GM12878 (cell line): ENCODE results near the gene CACNA1G. TPM values are rescaled to one million over a fixed set of nuclear protein-coding genes. Genes with fewer than 3 reads are reported as not detected.

Source experiments
- CREB1 ChIP-seq: IDR thresholded peaks from 2 replicates; pipeline ENCODE4 v1.6.1; 2012; ENCODE audit warnings: low read depth, mild to moderate bottlenecking, inconsistent platforms
- EZH2 ChIP-seq: IDR thresholded peaks from 2 replicates; pipeline ENCODE4 v1.6.1; 2012; ENCODE audit warnings: low read depth, mild to moderate bottlenecking, control low read depth, inconsistent platforms, low read length, borderline replicate concordance; ENCODE audit not compliant: control insufficient read depth
- HDAC6 ChIP-seq: fragments of 200-600 bp; sonication (generic); IDR thresholded peaks from one replicate; pipeline ENCODE4 v1.8.0; 2017; ENCODE audit warnings: antibody characterized with exemption; ENCODE audit not compliant: unreplicated experiment
- MYB ChIP-seq: fragments of 150-350 bp; IDR thresholded peaks from 2 replicates; pipeline ENCODE4 v1.6.1; 2014; ENCODE audit warnings: mild to moderate bottlenecking, low read depth, low read length, borderline replicate concordance
- PAX5 ChIP-seq: IDR thresholded peaks from 2 replicates; pipeline ENCODE4 v1.6.1; 2011; ENCODE audit warnings: low read depth, low read length, borderline replicate concordance
- PAX8 ChIP-seq: fragments of 450-650 bp; IDR thresholded peaks from 2 replicates; pipeline ENCODE4 v1.6.1; 2017; ENCODE audit warnings: mild to moderate bottlenecking, moderate library complexity
- PML ChIP-seq: IDR thresholded peaks from 2 replicates; pipeline ENCODE4 v1.6.1; 2012; ENCODE audit warnings: low read length, inconsistent platforms
- RB1 ChIP-seq: fragments of 450-650 bp; formaldehyde crosslinking; IDR thresholded peaks from 2 replicates; pipeline ENCODE4 v1.6.1; 2017; ENCODE audit warnings: mild to moderate bottlenecking, borderline replicate concordance
- RCOR1 ChIP-seq: conservative IDR thresholded peaks from 2 replicates; pipeline ENCODE4 v1.6.1; 2012; ENCODE audit warnings: low read depth, low read length, improper control_type of control experiment
- RELA ChIP-seq: fragments of 450-650 bp; IDR thresholded peaks from 2 replicates; pipeline ENCODE4 v1.8.0; 2014; ENCODE audit warnings: borderline replicate concordance; ENCODE audit not compliant: partially characterized antibody
- SP1 ChIP-seq: IDR thresholded peaks from one replicate; pipeline ENCODE4 v1.6.1; 2011; ENCODE audit warnings: low read depth, low read length
- STAT3 ChIP-seq: IDR thresholded peaks from 2 replicates; pipeline ENCODE4 v1.6.1; 2011; ENCODE audit warnings: low read depth, low read length, improper control_type of control experiment
- YY1 ChIP-seq: IDR thresholded peaks from 2 replicates; pipeline ENCODE4 v1.6.1; 2011; ENCODE audit warnings: low read depth, mild to moderate bottlenecking, low read length
- ZZZ3 ChIP-seq: IDR thresholded peaks from 2 replicates; pipeline ENCODE4 v1.6.1; 2011; ENCODE audit warnings: low read depth; ENCODE audit not compliant: control insufficient read depth, insufficient read length
- polyA plus RNA-seq, 11 experiments: library from polyadenylated mRNA; depleted of rRNA in 4 of 11; unstranded in 6 of 11; stranded (reverse) in 5 of 11; fragments of >200 nt; fragmentation: Nextera tagmentation in 4 of 11; fragmentation: Illumina TruSeq in 1 of 11; extraction: Ambion mirVana in 4 of 11; extraction: Trizol in 1 of 11; gene quantifications; 1 replicate in 1 of 11; 2 replicates in 10 of 11; pipeline versions ENCODE4 v1.2.1 to v1.2.3, GENCODE V29; 2011 to 2016; ENCODE audit warnings: inconsistent platforms in 2 of 11, missing spikeins in 2 of 11, low read depth in 1 of 11
- total RNA-seq, 4 experiments: library from RNA; depleted of rRNA in 3 of 4; stranded (reverse); fragments of >200 nt in 3 of 4; fragmentation: Illumina TruSeq in 1 of 4; extraction: Trizol in 1 of 4; gene quantifications; 2 replicates each; pipeline versions ENCODE4 v1.2.1 to v1.2.3, GENCODE V29; 2013 to 2021
- TF ChIP-seq, protein P1 (sequence below): fragments of 450-650 bp; IDR thresholded peaks from 2 replicates; pipeline ENCODE4 v1.6.1; 2017; ENCODE audit warnings: low read depth, mild to moderate bottlenecking, moderate library complexity
- TF ChIP-seq, protein P2 (sequence below): fragments of 450-650 bp; IDR thresholded peaks from 2 replicates; pipeline ENCODE4 v1.6.1; 2017; ENCODE audit warnings: mild to moderate bottlenecking, moderate library complexity
- TF ChIP-seq, protein P3 (sequence below): IDR thresholded peaks from 2 replicates; pipeline ENCODE4 v1.6.1; 2012; ENCODE audit warnings: mild to moderate bottlenecking, low read depth, low read length

The CACNA1G gene
- total and polyA plus RNA-seq, 10 of the 15 experiments (the other 5 are each of a cell fraction or from before 2014, with no cell fraction given): 0.03 to 0.15 TPM; not detected in 8

DNA sequence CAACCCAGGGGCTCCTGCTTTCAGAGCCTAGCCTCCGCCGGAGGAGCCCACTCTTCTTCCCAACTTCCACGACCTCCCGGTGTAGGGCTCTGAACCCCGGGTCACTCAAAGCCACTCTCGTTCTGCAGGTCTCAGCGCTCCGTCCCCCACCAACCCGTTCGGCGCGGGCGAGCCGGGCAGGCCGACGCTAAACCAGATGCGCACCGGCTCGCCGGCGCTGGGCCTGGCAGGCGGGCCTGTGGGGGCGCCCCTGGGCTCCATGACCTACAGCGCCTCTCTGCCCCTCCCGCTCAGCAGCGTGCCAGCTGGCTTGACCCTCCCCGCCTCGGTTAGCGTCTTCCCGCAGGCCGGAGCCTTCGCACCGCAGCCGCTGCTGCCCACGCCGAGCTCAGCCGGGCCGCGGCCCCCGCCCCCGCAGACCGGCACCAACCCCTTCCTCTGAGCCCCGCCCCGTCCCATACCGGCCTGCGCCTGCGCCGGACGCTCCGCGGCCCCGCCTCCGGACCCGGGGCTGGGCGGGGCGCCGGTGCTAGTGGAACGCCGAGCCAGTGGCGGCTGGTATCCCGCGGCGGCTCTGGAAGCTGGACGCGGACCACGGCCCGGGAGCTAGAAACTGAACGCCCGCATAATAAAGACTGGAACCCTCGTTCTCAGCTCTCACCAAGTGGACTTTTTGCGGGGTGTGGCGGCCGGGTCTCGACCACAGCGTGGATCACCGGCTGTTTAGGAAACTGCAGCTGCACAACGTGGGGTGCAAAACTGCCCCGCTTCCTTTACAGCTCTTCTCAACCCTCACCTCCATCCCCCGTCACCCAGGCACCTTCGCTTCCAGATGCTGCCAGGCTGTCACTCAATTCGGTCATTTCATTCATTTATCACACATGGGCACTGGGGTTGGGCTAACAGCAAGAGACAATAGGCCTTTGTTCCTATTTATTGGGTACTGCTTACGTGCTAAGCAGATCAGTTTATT is 18.5 kb upstream of the CACNA1G start (continued):
- TF ChIP-seq, protein P1, sequence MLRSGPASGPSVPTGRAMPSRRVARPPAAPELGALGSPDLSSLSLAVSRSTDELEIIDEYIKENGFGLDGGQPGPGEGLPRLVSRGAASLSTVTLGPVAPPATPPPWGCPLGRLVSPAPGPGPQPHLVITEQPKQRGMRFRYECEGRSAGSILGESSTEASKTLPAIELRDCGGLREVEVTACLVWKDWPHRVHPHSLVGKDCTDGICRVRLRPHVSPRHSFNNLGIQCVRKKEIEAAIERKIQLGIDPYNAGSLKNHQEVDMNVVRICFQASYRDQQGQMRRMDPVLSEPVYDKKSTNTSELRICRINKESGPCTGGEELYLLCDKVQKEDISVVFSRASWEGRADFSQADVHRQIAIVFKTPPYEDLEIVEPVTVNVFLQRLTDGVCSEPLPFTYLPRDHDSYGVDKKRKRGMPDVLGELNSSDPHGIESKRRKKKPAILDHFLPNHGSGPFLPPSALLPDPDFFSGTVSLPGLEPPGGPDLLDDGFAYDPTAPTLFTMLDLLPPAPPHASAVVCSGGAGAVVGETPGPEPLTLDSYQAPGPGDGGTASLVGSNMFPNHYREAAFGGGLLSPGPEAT: no peak
- no peak for TF ChIP-seq RELA
- TF ChIP-seq, protein P2, sequence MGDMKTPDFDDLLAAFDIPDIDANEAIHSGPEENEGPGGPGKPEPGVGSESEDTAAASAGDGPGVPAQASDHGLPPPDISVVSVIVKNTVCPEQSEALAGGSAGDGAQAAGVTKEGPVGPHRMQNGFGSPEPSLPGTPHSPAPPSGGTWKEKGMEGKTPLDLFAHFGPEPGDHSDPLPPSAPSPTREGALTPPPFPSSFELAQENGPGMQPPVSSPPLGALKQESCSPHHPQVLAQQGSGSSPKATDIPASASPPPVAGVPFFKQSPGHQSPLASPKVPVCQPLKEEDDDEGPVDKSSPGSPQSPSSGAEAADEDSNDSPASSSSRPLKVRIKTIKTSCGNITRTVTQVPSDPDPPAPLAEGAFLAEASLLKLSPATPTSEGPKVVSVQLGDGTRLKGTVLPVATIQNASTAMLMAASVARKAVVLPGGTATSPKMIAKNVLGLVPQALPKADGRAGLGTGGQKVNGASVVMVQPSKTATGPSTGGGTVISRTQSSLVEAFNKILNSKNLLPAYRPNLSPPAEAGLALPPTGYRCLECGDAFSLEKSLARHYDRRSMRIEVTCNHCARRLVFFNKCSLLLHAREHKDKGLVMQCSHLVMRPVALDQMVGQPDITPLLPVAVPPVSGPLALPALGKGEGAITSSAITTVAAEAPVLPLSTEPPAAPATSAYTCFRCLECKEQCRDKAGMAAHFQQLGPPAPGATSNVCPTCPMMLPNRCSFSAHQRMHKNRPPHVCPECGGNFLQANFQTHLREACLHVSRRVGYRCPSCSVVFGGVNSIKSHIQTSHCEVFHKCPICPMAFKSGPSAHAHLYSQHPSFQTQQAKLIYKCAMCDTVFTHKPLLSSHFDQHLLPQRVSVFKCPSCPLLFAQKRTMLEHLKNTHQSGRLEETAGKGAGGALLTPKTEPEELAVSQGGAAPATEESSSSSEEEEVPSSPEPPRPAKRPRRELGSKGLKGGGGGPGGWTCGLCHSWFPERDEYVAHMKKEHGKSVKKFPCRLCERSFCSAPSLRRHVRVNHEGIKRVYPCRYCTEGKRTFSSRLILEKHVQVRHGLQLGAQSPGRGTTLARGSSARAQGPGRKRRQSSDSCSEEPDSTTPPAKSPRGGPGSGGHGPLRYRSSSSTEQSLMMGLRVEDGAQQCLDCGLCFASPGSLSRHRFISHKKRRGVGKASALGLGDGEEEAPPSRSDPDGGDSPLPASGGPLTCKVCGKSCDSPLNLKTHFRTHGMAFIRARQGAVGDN: peak; percentile 74
- no peak for TF ChIP-seq PAX5
- TF ChIP-seq ZZZ3: no peak
- no peak for TF ChIP-seq YY1
- TF ChIP-seq EZH2: no peak
- TF ChIP-seq PML: no peak
- TF ChIP-seq STAT3: no peak
- TF ChIP-seq, protein P3, sequence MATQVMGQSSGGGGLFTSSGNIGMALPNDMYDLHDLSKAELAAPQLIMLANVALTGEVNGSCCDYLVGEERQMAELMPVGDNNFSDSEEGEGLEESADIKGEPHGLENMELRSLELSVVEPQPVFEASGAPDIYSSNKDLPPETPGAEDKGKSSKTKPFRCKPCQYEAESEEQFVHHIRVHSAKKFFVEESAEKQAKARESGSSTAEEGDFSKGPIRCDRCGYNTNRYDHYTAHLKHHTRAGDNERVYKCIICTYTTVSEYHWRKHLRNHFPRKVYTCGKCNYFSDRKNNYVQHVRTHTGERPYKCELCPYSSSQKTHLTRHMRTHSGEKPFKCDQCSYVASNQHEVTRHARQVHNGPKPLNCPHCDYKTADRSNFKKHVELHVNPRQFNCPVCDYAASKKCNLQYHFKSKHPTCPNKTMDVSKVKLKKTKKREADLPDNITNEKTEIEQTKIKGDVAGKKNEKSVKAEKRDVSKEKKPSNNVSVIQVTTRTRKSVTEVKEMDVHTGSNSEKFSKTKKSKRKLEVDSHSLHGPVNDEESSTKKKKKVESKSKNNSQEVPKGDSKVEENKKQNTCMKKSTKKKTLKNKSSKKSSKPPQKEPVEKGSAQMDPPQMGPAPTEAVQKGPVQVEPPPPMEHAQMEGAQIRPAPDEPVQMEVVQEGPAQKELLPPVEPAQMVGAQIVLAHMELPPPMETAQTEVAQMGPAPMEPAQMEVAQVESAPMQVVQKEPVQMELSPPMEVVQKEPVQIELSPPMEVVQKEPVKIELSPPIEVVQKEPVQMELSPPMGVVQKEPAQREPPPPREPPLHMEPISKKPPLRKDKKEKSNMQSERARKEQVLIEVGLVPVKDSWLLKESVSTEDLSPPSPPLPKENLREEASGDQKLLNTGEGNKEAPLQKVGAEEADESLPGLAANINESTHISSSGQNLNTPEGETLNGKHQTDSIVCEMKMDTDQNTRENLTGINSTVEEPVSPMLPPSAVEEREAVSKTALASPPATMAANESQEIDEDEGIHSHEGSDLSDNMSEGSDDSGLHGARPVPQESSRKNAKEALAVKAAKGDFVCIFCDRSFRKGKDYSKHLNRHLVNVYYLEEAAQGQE: no peak
- no peak for TF ChIP-seq RB1
- no peak for TF ChIP-seq SP1
- TF ChIP-seq PAX8: no peak
- no peak for TF ChIP-seq RCOR1
- no peak for TF ChIP-seq MYB
- TF ChIP-seq HDAC6: no peak
- no peak for TF ChIP-seq CREB1
